DOHH2 (cell line): ENCODE data around the gene TCF7.
A peak's percentile ranks its signal among the peaks of the same experiment; 100 is the strongest.

Experiments used
- H3F3A ChIP-seq: fragments of 200-600 bp; sonication (generic), shearing (Covaris generic); 2 replicates; pipeline ENCODE4 v1.6.0; 2016; ENCODE audit warnings: antibody characterized with exemption, mild to moderate bottlenecking; ENCODE audit not compliant: control insufficient read depth, insufficient read depth
- H3K27ac ChIP-seq: fragments of 200-600 bp; sonication (generic); 2 replicates; pipeline ENCODE4 v1.5.1; 2014; ENCODE audit warnings: low read depth, mild to moderate bottlenecking, low read length, moderate library complexity
- H3K27me3 ChIP-seq: fragments of 200-600 bp; sonication (generic); 2 replicates; pipeline ENCODE4 v1.6.1; 2014; ENCODE audit warnings: mild to moderate bottlenecking, low read length, mixed read lengths; ENCODE audit not compliant: control insufficient read depth
- H3K36me3 ChIP-seq: fragments of 200-600 bp; sonication (generic); 2 replicates; pipeline ENCODE4 v1.6.1; 2014; ENCODE audit warnings: mild to moderate bottlenecking, low read length, moderate library complexity, mixed read lengths; ENCODE audit not compliant: control insufficient read depth
- H3K4me1 ChIP-seq: fragments of 200-600 bp; sonication (generic); 2 replicates; pipeline ENCODE4 v1.6.1; 2014; ENCODE audit warnings: mild to moderate bottlenecking, low read length, mixed read lengths; ENCODE audit not compliant: control insufficient read depth
- H3K4me2 ChIP-seq: fragments of 200-600 bp; sonication (generic); 2 replicates; pipeline ENCODE4 v1.6.0; 2014; ENCODE audit warnings: mild to moderate bottlenecking, low read length, moderate library complexity
- H3K4me3 ChIP-seq: fragments of 200-600 bp; sonication (generic); 2 replicates; pipeline ENCODE4 v1.5.1; 2014; ENCODE audit warnings: mild to moderate bottlenecking, low read length, mixed read lengths
- H3K79me2 ChIP-seq: fragments of 200-600 bp; sonication (generic); 2 replicates; pipeline ENCODE4 v1.6.1; 2014; ENCODE audit warnings: mild to moderate bottlenecking, low read length, mixed read lengths; ENCODE audit not compliant: control insufficient read depth
- H3K9me2 ChIP-seq: fragments of 200-600 bp; sonication (generic); replicated peaks from 2 replicates; pipeline ENCODE4 v1.6.1; 2014; ENCODE audit warnings: mild to moderate bottlenecking, low read length, mixed read lengths; ENCODE audit not compliant: control insufficient read depth
- H3K9me3 ChIP-seq: fragments of 200-600 bp; sonication (generic); 2 replicates; pipeline ENCODE4 v1.6.1; 2014; ENCODE audit warnings: antibody characterized with exemption, low read length, mixed read lengths; ENCODE audit not compliant: control insufficient read depth, insufficient read depth
- H4K20me1 ChIP-seq: fragments of 200-600 bp; sonication (generic); 2 replicates; pipeline ENCODE4 v1.6.0; 2014; ENCODE audit warnings: low read depth, mild to moderate bottlenecking, antibody characterized with exemption, low read length, moderate library complexity; ENCODE audit not compliant: control insufficient read depth, insufficient read depth
- EZH2phosphoT487 ChIP-seq: fragments of 200-600 bp; sonication (generic); IDR thresholded peaks from 2 replicates; pipeline ENCODE4 v1.6.1; 2017; ENCODE audit warnings: borderline replicate concordance, mild to moderate bottlenecking, antibody characterized with exemption, low read length, moderate library complexity, mixed read lengths
- TF ChIP-seq, protein P1 (sequence below): fragments of 200-600 bp; sonication (generic); IDR thresholded peaks from one replicate; pipeline ENCODE4 v1.5.1; 2014; ENCODE audit warnings: antibody characterized with exemption, mild to moderate bottlenecking, low read depth, low read length; ENCODE audit not compliant: poor library complexity, severe bottlenecking

The TCF7 gene

DNA sequence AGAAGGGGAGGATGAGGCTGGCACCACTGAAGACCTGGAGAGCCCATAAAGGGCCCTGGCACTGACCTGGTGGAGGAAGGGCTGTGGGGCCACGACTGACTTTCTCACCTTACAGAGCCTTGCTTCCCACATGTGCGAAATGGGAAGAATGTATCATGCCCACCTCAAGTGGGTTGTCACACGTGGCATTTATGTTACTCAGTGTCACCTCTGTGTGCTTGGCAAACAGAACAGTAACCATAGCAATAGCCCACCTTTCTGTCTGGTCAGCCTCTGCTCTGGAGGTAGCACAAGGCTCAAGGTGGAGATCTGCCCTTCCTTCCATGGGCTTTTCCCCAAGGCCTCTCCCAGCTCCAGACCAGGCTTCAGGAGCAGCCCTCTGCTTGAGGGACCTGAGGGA lies 16.7 kb downstream of the TCF7 start:
- Histone ChIP-seq H3K4me1 (no peaks in the 10 kb centered on the region), H3K27ac (no peak overlapping the region), H3K9me3 (no peaks in the 10 kb centered on the region), H3K27me3 (no peaks in the 10 kb centered on the region), H3K36me3 (peaks cover 3% of the 10 kb centered on the region; the same call in 1 of the 2 replicates), H3K79me2 (no peaks in the 10 kb centered on the region), H3K9me2 (no peaks in the 10 kb centered on the region), H3K4me2 (no peak overlapping the region), H3K4me3 (no peak overlapping the region), H4K20me1 (0 out of 2 replicates have a peak, but pooled peaks cover 4% of the 10 kb centered on the region), H3F3A (no peaks in the 10 kb centered on the region)
- TF ChIP-seq, protein P1, sequence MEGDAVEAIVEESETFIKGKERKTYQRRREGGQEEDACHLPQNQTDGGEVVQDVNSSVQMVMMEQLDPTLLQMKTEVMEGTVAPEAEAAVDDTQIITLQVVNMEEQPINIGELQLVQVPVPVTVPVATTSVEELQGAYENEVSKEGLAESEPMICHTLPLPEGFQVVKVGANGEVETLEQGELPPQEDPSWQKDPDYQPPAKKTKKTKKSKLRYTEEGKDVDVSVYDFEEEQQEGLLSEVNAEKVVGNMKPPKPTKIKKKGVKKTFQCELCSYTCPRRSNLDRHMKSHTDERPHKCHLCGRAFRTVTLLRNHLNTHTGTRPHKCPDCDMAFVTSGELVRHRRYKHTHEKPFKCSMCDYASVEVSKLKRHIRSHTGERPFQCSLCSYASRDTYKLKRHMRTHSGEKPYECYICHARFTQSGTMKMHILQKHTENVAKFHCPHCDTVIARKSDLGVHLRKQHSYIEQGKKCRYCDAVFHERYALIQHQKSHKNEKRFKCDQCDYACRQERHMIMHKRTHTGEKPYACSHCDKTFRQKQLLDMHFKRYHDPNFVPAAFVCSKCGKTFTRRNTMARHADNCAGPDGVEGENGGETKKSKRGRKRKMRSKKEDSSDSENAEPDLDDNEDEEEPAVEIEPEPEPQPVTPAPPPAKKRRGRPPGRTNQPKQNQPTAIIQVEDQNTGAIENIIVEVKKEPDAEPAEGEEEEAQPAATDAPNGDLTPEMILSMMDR: no peak
- TF ChIP-seq EZH2phosphoT487: no peak

DNA sequence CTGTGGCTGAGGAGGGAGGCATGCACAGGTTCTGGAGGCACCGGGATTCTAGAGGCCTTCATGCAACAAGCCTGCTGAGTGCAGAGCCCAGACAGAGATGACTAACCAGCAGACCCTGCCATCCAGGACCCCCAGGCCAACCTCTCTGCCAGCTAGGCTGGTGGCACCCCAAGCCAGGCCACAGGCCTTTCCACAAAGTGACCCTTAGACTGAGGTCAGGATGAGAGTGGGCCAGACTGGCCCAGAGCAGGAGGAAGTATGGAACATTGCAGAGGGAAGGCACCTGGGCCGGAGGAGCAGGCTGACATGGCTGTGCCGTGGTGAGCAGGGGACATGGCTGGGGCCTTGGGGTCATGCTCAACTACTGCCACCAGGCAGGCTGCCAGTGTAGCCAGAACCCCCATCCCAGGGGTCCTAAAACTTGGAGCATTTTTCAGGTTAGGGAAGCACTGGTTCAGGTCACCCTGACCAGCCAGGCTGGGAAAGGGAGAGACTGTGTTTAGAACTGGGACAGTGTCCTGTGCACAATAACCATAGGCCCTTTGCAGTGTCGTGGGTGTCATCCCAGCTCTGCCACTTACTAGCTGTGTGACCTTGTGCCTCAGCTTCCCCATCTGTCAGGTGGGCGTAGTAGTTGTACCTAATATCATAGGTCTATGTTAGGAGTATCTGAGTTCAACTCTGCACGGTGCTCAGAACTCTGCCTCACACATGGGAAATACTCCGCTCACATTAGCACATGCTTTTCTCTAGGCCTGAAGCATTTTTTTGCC lies 17.3 kb downstream of the TCF7 start:
- Histone ChIP-seq H3K9me2 (no peaks in the 10 kb centered on the region), H3K4me2 (no peak overlapping the region), H3K9me3 (no peaks in the 10 kb centered on the region), H3K79me2 (no peaks in the 10 kb centered on the region), H3K36me3 (peaks cover 3% of the 10 kb centered on the region; the same call in 1 of the 2 replicates), H3K27me3 (no peaks in the 10 kb centered on the region), H3K4me1 (no peaks in the 10 kb centered on the region), H3F3A (no peaks in the 10 kb centered on the region), H4K20me1 (0 out of 2 replicates have a peak, but pooled peaks cover 4% of the 10 kb centered on the region), H3K4me3 (no peak overlapping the region), H3K27ac (no peak overlapping the region)
- TF ChIP-seq, protein P1: no peak
- TF ChIP-seq EZH2phosphoT487: no peak

DNA sequence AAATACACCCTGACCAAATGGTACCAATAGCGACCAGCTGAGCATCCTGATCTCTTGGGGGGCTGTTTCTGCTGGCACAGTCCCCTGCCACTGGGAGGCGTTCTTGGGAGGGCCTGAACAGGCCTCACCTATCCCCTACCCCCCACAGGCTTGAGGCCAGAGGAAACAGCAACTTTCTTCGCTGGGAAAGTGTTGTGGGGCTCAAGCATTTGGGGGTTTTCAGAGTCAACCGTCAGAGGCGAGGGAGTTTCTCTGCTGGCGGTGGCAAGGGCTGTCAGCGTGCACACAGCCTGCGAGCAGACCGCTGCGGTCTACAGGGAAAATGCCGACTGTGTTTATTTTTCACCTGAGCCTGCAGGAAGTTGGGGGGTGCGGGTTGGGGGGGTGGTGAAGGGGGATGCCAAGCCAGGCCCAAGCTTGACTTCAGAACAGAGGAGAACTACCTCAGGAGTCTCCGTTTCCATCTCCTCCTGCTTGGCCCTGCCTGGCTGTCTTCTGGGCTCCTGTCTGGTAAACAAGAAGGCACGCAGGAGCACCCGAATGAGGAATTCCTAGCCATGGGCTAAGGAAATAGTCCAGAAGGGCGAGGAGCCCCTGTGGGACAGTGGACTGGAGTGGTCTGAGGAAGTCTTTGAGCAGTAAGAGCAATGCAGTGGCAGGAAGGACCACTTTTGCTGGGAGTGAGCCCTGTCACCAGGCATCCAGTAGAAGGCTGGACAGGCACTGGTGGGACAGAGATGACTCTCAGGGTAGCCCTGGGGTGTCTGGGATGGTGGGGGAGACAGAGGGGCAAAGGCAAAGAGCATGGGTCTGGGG lies 18.1 kb downstream of the TCF7 start:
- H3K27ac ChIP-seq: no peak overlapping the region
- H3K36me3 ChIP-seq: peaks cover 3% of the 10 kb centered on the region; the same call in 1 of the 2 replicates
- TF ChIP-seq, protein P1: peak; percentile 38
- TF ChIP-seq EZH2phosphoT487: no peak
- no peak overlapping the region for H3K4me3 ChIP-seq
- no peaks in the 10 kb centered on the region for H3K79me2 ChIP-seq
- 0 out of 2 replicates have a peak, but pooled peaks cover 4% of the 10 kb centered on the region for H4K20me1 ChIP-seq
- H3K4me1 ChIP-seq: peaks cover 4% of the 10 kb centered on the region
- H3K9me2 ChIP-seq: no peaks in the 10 kb centered on the region
- no peaks in the 10 kb centered on the region for H3K27me3 ChIP-seq
- no peaks in the 10 kb centered on the region for H3F3A ChIP-seq
- H3K9me3 ChIP-seq: no peaks in the 10 kb centered on the region
- no peak overlapping the region for H3K4me2 ChIP-seq
